ENCODE data around the gene VAV3.

GRCh38 chr1:108007070-108007469, 42.1 kb upstream of the VAV3 start:
- TF ChIP-seq POLR2A (IDR thresholded peaks at IDR 0.05) = no peak
- no peak for TF ChIP-seq CTCF (IDR thresholded peaks at IDR 0.05 in 4 of 5, conservative IDR thresholded peaks at IDR 0.05 in 1 of 5)

Measured in gastrocnemius medialis (tissue), 4 donors.